HepG2 (cell line): Measurements from ENCODE around the gene FRMD4A. TPM values are rescaled to one million over a fixed set of nuclear protein-coding genes. Genes with fewer than 3 reads are reported as not detected.

Experiments used
- ATAC-seq: fragments of 200-7000 bp; cut with Tn5 transposase; 3 replicates; pipeline ENCODE4 v1.9.1; 2020; ENCODE audit warnings: mild to moderate bottlenecking, moderate library complexity
- BruUV-seq: library from RNA; stranded (reverse); fragments of 400-500 nt; replicated peaks from 2 replicates; lab custom pipeline; 2021; lab: Mats Ljungman, UMichigan
- CTCF ChIA-PET: fragments of 300-600 bp; formaldehyde crosslinking; extraction: SDS; loops from one replicate; lab custom pipeline; 2021; ENCODE audit warnings: low total read pairs, inconsistent platforms, low intra/inter-chr PET ratio; lab: Yijun Ruan, JAX
- POLR2A ChIA-PET: fragments of 350-600 bp; sonication (Branson Sonifier 250); formaldehyde crosslinking; loops from one replicate; lab custom pipeline; 2020; ENCODE audit warnings: antibody characterized with exemption, inconsistent platforms; lab: Yijun Ruan, JAX
- DNase-seq: peaks from one replicate; pipeline ENCODE4 v3.0.0-alpha.2; 2015; ENCODE audit warnings: low spot score
- FAIRE-seq: peaks from 3 replicates; lab custom pipeline; 2011; peaks lifted over from hg19 to GRCh38; lab: Jason Lieb, UNC
- H2AFZ ChIP-seq: one replicate; pipeline ENCODE4 v1.6.1; 2011; ENCODE audit warnings: low read length, inconsistent platforms
- H3K27ac ChIP-seq: fragments of 300-600 bp; 3 replicates; pipeline ENCODE4 v1.8.0; 2011; ENCODE audit warnings: mixed run types, mild to moderate bottlenecking, mixed read lengths, low read length, inconsistent platforms; ENCODE audit not compliant: insufficient read depth; ENCODE audit errors: extremely low read length
- H3K27me3 ChIP-seq, 2 experiments: fragments of 200-600 bp in 1 of 2; 2 replicates in 1 of 2; 3 replicates in 1 of 2; pipeline versions ENCODE4 v1.6.0 to v1.8.0; 2011; ENCODE audit warnings: low read length in 2 of 2, mild to moderate bottlenecking in 2 of 2, moderate library complexity in 2 of 2, inconsistent platforms in 1 of 2; ENCODE audit not compliant: insufficient read depth in 2 of 2, control insufficient read depth in 1 of 2
- H3K36me3 ChIP-seq, 2 experiments: fragments of 200-600 bp in 1 of 2; replicated peaks in 1 of 2; 2 replicates in 1 of 2; 3 replicates in 1 of 2; pipeline versions ENCODE4 v1.5.1 to v1.8.0; 2011; ENCODE audit warnings: low read length in 2 of 2, inconsistent platforms in 1 of 2; ENCODE audit not compliant: insufficient read depth in 2 of 2, control insufficient read depth in 1 of 2
- H3K4me1 ChIP-seq: 2 replicates; pipeline ENCODE4 v1.5.1; 2012; ENCODE audit warnings: low read length, inconsistent platforms; ENCODE audit not compliant: insufficient read depth
- H3K4me2 ChIP-seq: 2 replicates; pipeline ENCODE4 v1.6.0; 2011; ENCODE audit warnings: low read depth, low read length, inconsistent platforms
- H3K4me3 ChIP-seq, 3 experiments: fragments of 200-600 bp in 1 of 3; sonication (generic), shearing (Covaris generic) in 1 of 3; replicated peaks in 1 of 3; 2 replicates each; pipeline ENCODE4 v1.5.1; 2011 to 2016; ENCODE audit warnings: low read length in 3 of 3, inconsistent platforms in 2 of 3, low read depth in 2 of 3, mild to moderate bottlenecking in 2 of 3, control low read depth in 1 of 3, mixed read lengths in 1 of 3; ENCODE audit not compliant: insufficient read depth in 1 of 3
- H3K79me2 ChIP-seq: one replicate; pipeline ENCODE4 v1.6.1; 2011; ENCODE audit warnings: low read length, inconsistent platforms; ENCODE audit not compliant: insufficient read depth
- H3K9ac ChIP-seq: 2 replicates; pipeline ENCODE4 v1.6.0; 2011; ENCODE audit warnings: mild to moderate bottlenecking, low read depth, low read length, inconsistent platforms; ENCODE audit not compliant: insufficient read depth
- H3K9me3 ChIP-seq: 2 replicates; pipeline ENCODE4 v1.5.1; 2012; ENCODE audit warnings: mild to moderate bottlenecking, low read length
- H4K20me1 ChIP-seq: 2 replicates; pipeline ENCODE4 v1.6.0; 2011; ENCODE audit warnings: inconsistent platforms, mild to moderate bottlenecking, low read length, moderate library complexity; ENCODE audit not compliant: insufficient read depth
- PRDM15 ChIP-seq: sonication (generic); formaldehyde crosslinking; IDR thresholded peaks from 2 replicates; pipeline ENCODE4 v1.4.0; 2020; ENCODE audit warnings: missing genetic modification reagents
- WGBS: methylation state at CpG from one replicate; pipeline ENCODE4 v1.1.6; 2017; ENCODE audit warnings: low lambda C conversion rate; 5-methylcytosine and 5-hydroxymethylcytosine counted together
- in situ Hi-C: cut with HindIII; loops from 2 replicates; pipeline ENCODE4 v1.10.0; 2017; ENCODE audit warnings: low pct_unique_long_range_greater_than_20kb; ENCODE audit not compliant: extremely low pct_ligation_motif_present
- intact Hi-C: fragments of 100-400 bp; cut with micrococcal nuclease; formaldehyde crosslinking; loops from one replicate; pipeline ENCODE4 v1.10.0; 2022; ENCODE audit not compliant: unreplicated experiment
- polyA plus RNA-seq, 8 experiments: library from polyadenylated mRNA; depleted of rRNA in 3 of 8; stranded (reverse) in 7 of 8; unstranded in 1 of 8; fragments of >200 nt; fragmentation: Illumina TruSeq in 4 of 8; extraction: Trizol in 4 of 8; gene quantifications; 2 replicates each; pipeline versions ENCODE4 v1.2.1 to v1.2.3, GENCODE V29; 2011 to 2016; ENCODE audit warnings: low read depth in 4 of 8, missing spikeins in 1 of 8, mixed read lengths in 1 of 8; ENCODE audit not compliant: insufficient read depth in 1 of 8
- total RNA-seq, 5 experiments: library from RNA; depleted of rRNA; stranded (reverse); fragments of >200 nt; fragmentation: Illumina TruSeq; extraction: Trizol; gene quantifications; 2 replicates each; pipeline ENCODE4 v1.2.3, GENCODE V29; 2016; ENCODE audit warnings: low read depth in 1 of 5
- TF ChIP-seq, protein P1 (sequence below): IDR thresholded peaks from 2 replicates; pipeline ENCODE4 v1.6.1; 2018; ENCODE audit warnings: missing genetic modification reagents

FRMD4A gene
- total and polyA plus RNA-seq, 2 of the 13 experiments (the other 11 are each of a cell fraction or from before 2014, with no cell fraction given): 0.09 to 0.26 TPM

GRCh38 chr10:14099885-14100284 is 230.8 kb downstream of the FRMD4A start:
- H2AFZ ChIP-seq: no peak overlapping the region
- ChIA-PET CTCF (no interaction called here), POLR2A (no interaction called here)
- ATAC-seq: no peak
- H3K9ac ChIP-seq: no peak overlapping the region
- in situ Hi-C loops: no loop called here
- BruUV-seq: no TSS peak
- H3K79me2 ChIP-seq: no peaks in the 10 kb centered on the region
- H3K27me3 ChIP-seq: peaks cover 0 to 3% of the 10 kb centered on the region in 2 experiments; a peak in 2 of 5 replicates
- no peaks in the 10 kb centered on the region for H3K9me3 ChIP-seq
- H3K36me3 ChIP-seq: no peaks in the 10 kb centered on the region
- no peak overlapping the region for H3K4me2 ChIP-seq
- no peak for DNase-seq
- TF ChIP-seq PRDM15: peak; percentile 67
- TF ChIP-seq, protein P1, sequence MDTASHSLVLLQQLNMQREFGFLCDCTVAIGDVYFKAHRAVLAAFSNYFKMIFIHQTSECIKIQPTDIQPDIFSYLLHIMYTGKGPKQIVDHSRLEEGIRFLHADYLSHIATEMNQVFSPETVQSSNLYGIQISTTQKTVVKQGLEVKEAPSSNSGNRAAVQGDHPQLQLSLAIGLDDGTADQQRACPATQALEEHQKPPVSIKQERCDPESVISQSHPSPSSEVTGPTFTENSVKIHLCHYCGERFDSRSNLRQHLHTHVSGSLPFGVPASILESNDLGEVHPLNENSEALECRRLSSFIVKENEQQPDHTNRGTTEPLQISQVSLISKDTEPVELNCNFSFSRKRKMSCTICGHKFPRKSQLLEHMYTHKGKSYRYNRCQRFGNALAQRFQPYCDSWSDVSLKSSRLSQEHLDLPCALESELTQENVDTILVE (CRISPR knock-in tag): no peak
- 0 out of 2 replicates have a peak, but pooled peaks cover 4% of the 10 kb centered on the region for H3K4me1 ChIP-seq
- H3K27ac ChIP-seq: no peak overlapping the region
- WGBS: 21% methylated on average over 8 of the region's 8 CpGs
- intact Hi-C loops: no loop called here
- H3K4me3 ChIP-seq: no peak overlapping the region
- no peaks in the 10 kb centered on the region for H4K20me1 ChIP-seq
- no peak for FAIRE-seq
